ENCODE measurements around the gene MLLT6.

Gene MLLT6

GRCh38 chr17:38766341-38766740, 61.3 kb downstream of the MLLT6 start:
- TF ChIP-seq CTCF (IDR thresholded peaks at IDR 0.05) (no peak), ZFX (IDR thresholded peaks at IDR 0.05; ENCODE audit: borderline replicate concordance) (no peak)
- H3K27ac ChIP-seq: no peak overlapping the region

- TF ChIP-seq ZFX (IDR thresholded peaks at IDR 0.05; ENCODE audit: borderline replicate concordance) (no peak), CTCF (IDR thresholded peaks at IDR 0.05) (no peak)
- H3K27ac ChIP-seq: peak overlapping the region; percentile 26; the same call in 1 of the 2 replicates
Measured at GRCh38 chr17:38768417-38768816, 63.3 kb downstream of the MLLT6 start.

GRCh38 chr17:38773258-38773657, 68.2 kb downstream of the MLLT6 start:
- TF ChIP-seq CTCF (IDR thresholded peaks at IDR 0.05): no peak
- no peak for TF ChIP-seq ZFX (IDR thresholded peaks at IDR 0.05; ENCODE audit: borderline replicate concordance)
- no peak overlapping the region for H3K27ac ChIP-seq

- no peak for TF ChIP-seq ZFX (IDR thresholded peaks at IDR 0.05; ENCODE audit: borderline replicate concordance)
- TF ChIP-seq CTCF (IDR thresholded peaks at IDR 0.05): no peak
- H3K27ac ChIP-seq: no peak overlapping the region
Measured at GRCh38 chr17:38777641-38778250, 72.7 kb downstream of the MLLT6 start.

Data from 22Rv1 (cell line).